GM18505 (cell line): ENCODE measurements around the gene MMP14.

Experiments used
- ATAC-seq: cut with Tn5 transposase; IDR thresholded peaks from one replicate; pipeline ENCODE4 v1.9.1; 2021; ENCODE audit not compliant: unreplicated experiment
- POLR2A ChIP-seq: IDR thresholded peaks from 4 replicates; pipeline ENCODE4 v1.6.1; 2011; ENCODE audit warnings: borderline replicate concordance; ENCODE audit not compliant: insufficient read depth, insufficient read length; ENCODE audit errors: extremely low read depth

MMP14 gene

GRCh38 chr14:22872833-22873520, 36.6 kb downstream of the MMP14 start:
- no peak for TF ChIP-seq POLR2A
- ATAC-seq = no peak

- peak; percentile 7 for TF ChIP-seq POLR2A
- ATAC-seq = no peak
Measured at GRCh38 chr14:22875003-22875747, 38.8 kb downstream of the MMP14 start.

GRCh38 chr14:22875748-22876319, 39.4 kb downstream of the MMP14 start:
- peak; percentile 2 for TF ChIP-seq POLR2A
- no peak for ATAC-seq

- no peak for ATAC-seq
- no peak for TF ChIP-seq POLR2A
Measured at GRCh38 chr14:22877000-22877501, 40.7 kb downstream of the MMP14 start.

- TF ChIP-seq POLR2A = peak; percentile 12
- ATAC-seq = no peak
Measured at GRCh38 chr14:22878271-22879246, 42.2 kb downstream of the MMP14 start.

- TF ChIP-seq POLR2A = no peak
- ATAC-seq = no peak
Measured at GRCh38 chr14:22882064-22882463, 45.7 kb downstream of the MMP14 start.

GRCh38 chr14:22882529-22883172, 46.3 kb downstream of the MMP14 start:
- ATAC-seq = no peak
- TF ChIP-seq POLR2A = no peak

- ATAC-seq = no peak
Measured at GRCh38 chr14:22883173-22883976, 47.0 kb downstream of the MMP14 start, which contains the start of gene REM2. Gene REM2, plus strand, starts transcription at chr14:22883222. Its CDS starts 66 bp downstream, at chr14:22883288.

GRCh38 chr14:22884076-22884737, 47.8 kb downstream of the MMP14 start:
- no peak for TF ChIP-seq POLR2A
- no peak for ATAC-seq

More at GRCh38 chr14:22883173-22883976, 47.0 kb downstream of the MMP14 start, which contains the start of gene REM2:
- no peak for TF ChIP-seq POLR2A

GRCh38 chr14:22884738-22885523, 48.5 kb downstream of the MMP14 start:
- ATAC-seq = no peak
- no peak for TF ChIP-seq POLR2A
